Measurements from ENCODE around the gene FGD3. TPM values are rescaled to one million over a fixed set of nuclear protein-coding genes. Genes with fewer than 3 reads are reported as not detected.

FGD3 gene
- total and polyA plus RNA-seq, 9 of the 15 experiments (the other 6 are each of a cell fraction or from before 2014, with no cell fraction given), result 0.07 to 1.3 (median 0.29) TPM

- H3K27me3 ChIP-seq (ENCODE audit: control insufficient read depth in 2 of 2, insufficient read depth in 2 of 2, low read length in 2 of 2), result peaks cover 0 to 3% of the 10 kb centered on the region in 2 experiments; a peak in 1 of 5 replicates
- H3K27ac ChIP-seq (ENCODE audit: extremely low read depth, low read depth, low read length), result no peak overlapping the region
- H3K4me2 ChIP-seq (ENCODE audit: insufficient read depth, low read length), result no peak overlapping the region
- POLR2A ChIA-PET, result interaction anchor here (0.6 kb wide), 1 partner anchor 71 kb away, joined by 3 read pairs; no protein-coding TSS in a partner anchor
- H3K4me1 ChIP-seq (replicated peaks in 1 of 2; ENCODE audit: control insufficient read depth in 2 of 2, insufficient read depth in 2 of 2, low read length in 2 of 2), result no peaks in the 10 kb centered on the region
- no TSS peak for BruUV-seq (replicated peaks)
- in situ Hi-C loops (cut with MboI) (no loop called here), intact Hi-C loops (cut with micrococcal nuclease) (no loop called here)
- WGBS (ENCODE audit: insufficient coverage, low coverage, missing lambda C conversion rate), result 24% methylated on average over 1 of the region's 1 CpG
- ATAC-seq (no peak), DNase-seq (ENCODE audit: extremely low read depth in 1 of 4, low spot score in 3 of 4) (no peak), FAIRE-seq (no peak)
- no peaks in the 10 kb centered on the region for H3K9me1 ChIP-seq (ENCODE audit: control insufficient read depth, insufficient read depth, low read length)
- H3K9me3 ChIP-seq (replicated peaks; ENCODE audit: control insufficient read depth, insufficient read depth, low read depth, low read length), result no peaks in the 10 kb centered on the region
- no peaks in the 10 kb centered on the region for H3K36me3 ChIP-seq (ENCODE audit: control insufficient read depth, insufficient read depth, low read length)
- peak; percentile 41; the same call in 1 of the 2 replicates for TF ChIP-seq ZNF134 (CRISPR knock-in tag; conservative IDR thresholded peaks at IDR 0.05)
- TF ChIP-seq ZFP91 (CRISPR knock-in tag; IDR thresholded peaks at IDR 0.05), result no peak
- H3K9ac ChIP-seq (ENCODE audit: insufficient read depth in 1 of 2, low read depth in 2 of 2, low read length in 2 of 2), result no peak overlapping the region
- no peaks in the 10 kb centered on the region for H4K20me1 ChIP-seq (replicated peaks; ENCODE audit: control insufficient read depth, insufficient read depth, low read length)
- H3K4me3 ChIP-seq, result no peak overlapping the region
- CTCF ChIA-PET (ENCODE audit: low intra/inter-chr PET ratio), result no interaction called here
- no peak overlapping the region for H2AFZ ChIP-seq (ENCODE audit: low read depth, low read length)
- H3K79me2 ChIP-seq (ENCODE audit: control insufficient read depth, insufficient read depth, low read length), result no peaks in the 10 kb centered on the region
These were observed 41.0 kb downstream of the FGD3 start for GRCh38 chr9:92988215-92988768.

GRCh38 chr9:92989561-92989960, 42.2 kb downstream of the FGD3 start:
- Histone ChIP-seq H2AFZ (ENCODE audit: low read depth, low read length) (no peak overlapping the region), H3K36me3 (ENCODE audit: control insufficient read depth, insufficient read depth, low read length) (no peaks in the 10 kb centered on the region), H3K4me1 (replicated peaks in 1 of 2; ENCODE audit: control insufficient read depth in 2 of 2, insufficient read depth in 2 of 2, low read length in 2 of 2) (no peaks in the 10 kb centered on the region), H3K9ac (ENCODE audit: insufficient read depth in 1 of 2, low read depth in 2 of 2, low read length in 2 of 2) (no peak overlapping the region), H4K20me1 (replicated peaks; ENCODE audit: control insufficient read depth, insufficient read depth, low read length) (no peaks in the 10 kb centered on the region), H3K4me2 (ENCODE audit: insufficient read depth, low read length) (no peak overlapping the region), H3K79me2 (ENCODE audit: control insufficient read depth, insufficient read depth, low read length) (no peaks in the 10 kb centered on the region), H3K4me3 (no peak overlapping the region), H3K9me3 (replicated peaks; ENCODE audit: control insufficient read depth, insufficient read depth, low read depth, low read length) (no peaks in the 10 kb centered on the region), H3K27ac (ENCODE audit: extremely low read depth, low read depth, low read length) (no peak overlapping the region), H3K27me3 (ENCODE audit: control insufficient read depth in 2 of 2, insufficient read depth in 2 of 2, low read length in 2 of 2) (peaks cover 0 to 3% of the 10 kb centered on the region in 2 experiments; a peak in 1 of 5 replicates), H3K9me1 (ENCODE audit: control insufficient read depth, insufficient read depth, low read length) (no peaks in the 10 kb centered on the region)
- WGBS (ENCODE audit: insufficient coverage, low coverage, missing lambda C conversion rate), result 3% methylated on average over 3 of the region's 3 CpGs
- CTCF ChIA-PET (ENCODE audit: low intra/inter-chr PET ratio), result interaction anchor here (0.6 kb wide), 1 partner anchor 52 kb away, joined by 5 read pairs; no protein-coding TSS in a partner anchor
- ATAC-seq (no peak), FAIRE-seq (no peak), DNase-seq (ENCODE audit: extremely low read depth in 1 of 4, low spot score in 3 of 4) (no peak)
- intact Hi-C loops (cut with micrococcal nuclease), result no loop called here
- no TSS peak for BruUV-seq (replicated peaks)
- TF ChIP-seq MAFG (tag; conservative IDR thresholded peaks at IDR 0.05) (0 out of 2 replicates have a peak, but pooled peaks have one; percentile 21), POLR2AphosphoS2 (IDR thresholded peaks at IDR 0.05; ENCODE audit: low read length) (no peak), ZNF316 (IDR thresholded peaks at IDR 0.05) (0 out of 2 replicates have a peak, but pooled peaks have one; percentile 20), PTRF (tag; IDR thresholded peaks at IDR 0.05) (no peak), THRA (IDR thresholded peaks at IDR 0.05) (no peak), C11orf30 (IDR thresholded peaks at IDR 0.05; ENCODE audit: low read depth) (0 out of 2 replicates have a peak, but pooled peaks have one; percentile 11)
- in situ Hi-C loops (cut with MboI), result no loop called here
- POLR2A ChIA-PET, result interaction anchor here (0.6 kb wide), 1 partner anchor 913 kb away, joined by 3 read pairs; no protein-coding TSS in a partner anchor

All from K562 (cell line).